HCT116 (cell line): Measurements from ENCODE around the gene PDILT.

ENCODE experiments used
- ATF3 ChIP-seq: IDR thresholded peaks from 2 replicates; pipeline ENCODE4 v1.6.1; 2012
- CEBPB ChIP-seq: IDR thresholded peaks from 2 replicates; pipeline ENCODE4 v1.6.1; 2012; ENCODE audit warnings: low read depth
- EGR1 ChIP-seq: IDR thresholded peaks from 2 replicates; pipeline ENCODE4 v1.6.1; 2012; ENCODE audit warnings: low read depth
- EZH2 ChIP-seq: fragments of 200-600 bp; sonication (generic); IDR thresholded peaks from 2 replicates; pipeline ENCODE4 v1.6.1; 2017; ENCODE audit warnings: antibody characterized with exemption, mixed run types
- JUND ChIP-seq: IDR thresholded peaks from 2 replicates; pipeline ENCODE4 v1.6.1; 2012
- MAX ChIP-seq: IDR thresholded peaks from 2 replicates; pipeline ENCODE4 v1.6.1; 2012
- POLR2A ChIP-seq: IDR thresholded peaks from 2 replicates; pipeline ENCODE4 v1.7.0; 2011; ENCODE audit warnings: borderline replicate concordance; ENCODE audit not compliant: insufficient read depth, insufficient read length; ENCODE audit errors: extremely low read depth
- POLR2AphosphoS5 ChIP-seq: IDR thresholded peaks from 2 replicates; pipeline ENCODE4 v1.6.1; 2011; ENCODE audit warnings: mild to moderate bottlenecking, low read depth, low read length, moderate library complexity
- RAD21 ChIP-seq: IDR thresholded peaks from 2 replicates; pipeline ENCODE4 v1.6.1; 2012; ENCODE audit warnings: low read depth, mild to moderate bottlenecking
- SP1 ChIP-seq: IDR thresholded peaks from 2 replicates; pipeline ENCODE4 v1.6.1; 2012; ENCODE audit warnings: low read depth
- YY1 ChIP-seq: IDR thresholded peaks from 2 replicates; pipeline ENCODE4 v1.6.1; 2011; ENCODE audit warnings: low read length, low read depth, moderate library complexity, mild to moderate bottlenecking; ENCODE audit not compliant: insufficient replicate concordance; ENCODE audit errors: extremely low read depth
- TF ChIP-seq, protein P1 (sequence below), 3 experiments: fragments of 200-600 bp in 1 of 3; sonication (generic) in 1 of 3; IDR thresholded peaks in 2 of 3; conservative IDR thresholded peaks in 1 of 3; 2 replicates each; pipeline ENCODE4 v1.5.1; 2012 to 2017; ENCODE audit warnings: low read depth in 2 of 3, low read length in 2 of 3, antibody characterized with exemption in 1 of 3, borderline replicate concordance in 1 of 3, control low read depth in 1 of 3, mild to moderate bottlenecking in 1 of 3, mixed read lengths in 1 of 3, mixed run types in 1 of 3, moderate library complexity in 1 of 3; ENCODE audit not compliant: insufficient read depth in 1 of 3

- TF ChIP-seq, protein P1, sequence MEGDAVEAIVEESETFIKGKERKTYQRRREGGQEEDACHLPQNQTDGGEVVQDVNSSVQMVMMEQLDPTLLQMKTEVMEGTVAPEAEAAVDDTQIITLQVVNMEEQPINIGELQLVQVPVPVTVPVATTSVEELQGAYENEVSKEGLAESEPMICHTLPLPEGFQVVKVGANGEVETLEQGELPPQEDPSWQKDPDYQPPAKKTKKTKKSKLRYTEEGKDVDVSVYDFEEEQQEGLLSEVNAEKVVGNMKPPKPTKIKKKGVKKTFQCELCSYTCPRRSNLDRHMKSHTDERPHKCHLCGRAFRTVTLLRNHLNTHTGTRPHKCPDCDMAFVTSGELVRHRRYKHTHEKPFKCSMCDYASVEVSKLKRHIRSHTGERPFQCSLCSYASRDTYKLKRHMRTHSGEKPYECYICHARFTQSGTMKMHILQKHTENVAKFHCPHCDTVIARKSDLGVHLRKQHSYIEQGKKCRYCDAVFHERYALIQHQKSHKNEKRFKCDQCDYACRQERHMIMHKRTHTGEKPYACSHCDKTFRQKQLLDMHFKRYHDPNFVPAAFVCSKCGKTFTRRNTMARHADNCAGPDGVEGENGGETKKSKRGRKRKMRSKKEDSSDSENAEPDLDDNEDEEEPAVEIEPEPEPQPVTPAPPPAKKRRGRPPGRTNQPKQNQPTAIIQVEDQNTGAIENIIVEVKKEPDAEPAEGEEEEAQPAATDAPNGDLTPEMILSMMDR (IDR thresholded peaks at IDR 0.05 in 2 of 3, conservative IDR thresholded peaks at IDR 0.05 in 1 of 3; ENCODE audit: borderline replicate concordance in 1 of 3, insufficient read depth in 1 of 3, low read depth in 2 of 3, low read length in 2 of 3): no peak
- no peak for TF ChIP-seq POLR2AphosphoS5
- no peak for TF ChIP-seq EZH2
- TF ChIP-seq RAD21: no peak
- TF ChIP-seq SP1: no peak
- TF ChIP-seq ATF3: no peak
- no peak for TF ChIP-seq POLR2A
- TF ChIP-seq MAX: no peak
- TF ChIP-seq EGR1: no peak
- TF ChIP-seq JUND: no peak
- TF ChIP-seq CEBPB: no peak
- no peak for TF ChIP-seq YY1
These were observed 35.0 kb downstream of the PDILT start for GRCh38 chr16:20369452-20370054.
